Ascending aorta (tissue), 2 donors: ENCODE measurements around the gene DHCR7. TPM values are rescaled to one million over a fixed set of nuclear protein-coding genes. Genes with fewer than 3 reads are reported as not detected.
A peak's percentile ranks its signal among the peaks of the same experiment; 100 is the strongest.

ENCODE experiments used
- DNase-seq, 2 donors: peaks; one replicate each; pipeline ENCODE4 v3.0.0-alpha.2; 2019; ENCODE audit warnings: low spot score in 2 of 2
- H3K27ac ChIP-seq, 2 donors: fragments of 200-600 bp; sonication (generic); one replicate each; pipeline ENCODE4 v1.5.1; 2016 to 2017; ENCODE audit warnings: mild to moderate bottlenecking in 1 of 2
- H3K27me3 ChIP-seq: fragments of 200-600 bp; sonication (generic); one replicate; pipeline ENCODE4 v1.5.1; 2017
- H3K36me3 ChIP-seq, 2 donors: fragments of 200-600 bp; sonication (generic); one replicate each; pipeline ENCODE4 v1.5.1; 2016
- H3K4me1 ChIP-seq, 2 donors: fragments of 200-600 bp; sonication (generic); one replicate each; pipeline ENCODE4 v1.5.1; 2016 to 2017; ENCODE audit warnings: mild to moderate bottlenecking in 1 of 2
- H3K4me3 ChIP-seq, 2 donors: fragments of 200-600 bp; sonication (generic); one replicate each; pipeline ENCODE4 v1.5.1; 2016 to 2017; ENCODE audit warnings: mild to moderate bottlenecking in 1 of 2
- H3K9me3 ChIP-seq, 2 donors: fragments of 200-600 bp; sonication (generic); one replicate each; pipeline ENCODE4 v1.5.1; 2016
- CTCF ChIP-seq, 3 experiments: fragments of 200-600 bp in 2 of 3; fragments of 450-650 bp in 1 of 3; sonication (generic) in 2 of 3; IDR thresholded peaks; one replicate each; pipeline ENCODE4 v1.5.1; 2016 to 2019; ENCODE audit warnings: antibody characterized with exemption in 3 of 3, mild to moderate bottlenecking in 1 of 3, moderate library complexity in 1 of 3
- intact Hi-C: fragments of 100-400 bp; cut with DNase I; formaldehyde crosslinking; loops from one replicate; pipeline ENCODE4 v1.15.1; 2023
- total RNA-seq: library from RNA; depleted of rRNA; stranded (reverse); fragments of >200 nt; gene quantifications from one replicate; pipeline ENCODE4 v1.1.0, GENCODE V29; 2016

DHCR7 gene
- total RNA-seq, 1 donor from 2014 or later, result 66.2 TPM

GRCh38 chr11:71453037-71453917, 5.1 kb upstream of the DHCR7 start, which contains the start of gene NADSYN1:
Gene NADSYN1, plus strand, starts transcription at chr11:71453203. Its CDS starts 94 bp downstream, at chr11:71453297.
- H3K4me1 ChIP-seq, result peaks cover 3 to 23% of the 10 kb centered on the region in 2 donors

GRCh38 chr11:71452199-71453036, 4.2 kb upstream of the DHCR7 start:
- peak overlapping the region; percentile 68 to 86 for H3K4me3 ChIP-seq
- peak in 1 of 3 experiments; percentile 5 for TF ChIP-seq CTCF (IDR thresholded peaks at IDR 0.05)
- H3K4me1 ChIP-seq, result peaks cover 3 to 28% of the 10 kb centered on the region in 2 donors
- peak in 1 of 2 donors; percentile 74 for DNase-seq
- no peaks in the 10 kb centered on the region for H3K27me3 ChIP-seq
- peak overlapping the region; percentile 74 to 84 for H3K27ac ChIP-seq
- H3K36me3 ChIP-seq, result peaks cover 23 to 26% of the 10 kb centered on the region in 2 donors
- intact Hi-C loops, result loop anchor here (10.0 kb wide), 2 partner anchors 482 to 772 kb away; partner anchors contain the start of gene INPPL1
- H3K9me3 ChIP-seq, result no peaks in the 10 kb centered on the region

More at GRCh38 chr11:71453037-71453917, 5.1 kb upstream of the DHCR7 start, which contains the start of gene NADSYN1:
- no peaks in the 10 kb centered on the region for H3K27me3 ChIP-seq
- H3K4me3 ChIP-seq, result peak within 1 kb of the TSS; percentile 68 to 86
- H3K27ac ChIP-seq, result peak within 1 kb of the TSS; percentile 74 to 84
- no peak for TF ChIP-seq CTCF (IDR thresholded peaks at IDR 0.05)
- peaks cover 31 to 35% of the 10 kb centered on the region in 2 donors for H3K36me3 ChIP-seq
- no peaks in the 10 kb centered on the region for H3K9me3 ChIP-seq
- intact Hi-C loops, result loop anchor here (10.0 kb wide), 2 partner anchors 482 to 772 kb away; partner anchors contain the start of gene INPPL1
- DNase-seq, result peak; percentile 83 to 97

GRCh38 chr11:71451596-71452198, 3.5 kb upstream of the DHCR7 start:
- TF ChIP-seq CTCF (IDR thresholded peaks at IDR 0.05), result no peak
- Histone ChIP-seq H3K27me3 (no peaks in the 10 kb centered on the region), H3K36me3 (peaks cover 16 to 19% of the 10 kb centered on the region in 2 donors), H3K9me3 (no peaks in the 10 kb centered on the region), H3K27ac (peak overlapping the region; percentile 1 to 74), H3K4me1 (peaks cover 3 to 30% of the 10 kb centered on the region in 2 donors), H3K4me3 (peak overlapping the region in 1 of 2 donors; percentile 68)
- no peak for DNase-seq
- intact Hi-C loops, result loop anchor here (10.0 kb wide), 2 partner anchors 483 to 773 kb away; partner anchors contain the start of gene INPPL1

DNA sequence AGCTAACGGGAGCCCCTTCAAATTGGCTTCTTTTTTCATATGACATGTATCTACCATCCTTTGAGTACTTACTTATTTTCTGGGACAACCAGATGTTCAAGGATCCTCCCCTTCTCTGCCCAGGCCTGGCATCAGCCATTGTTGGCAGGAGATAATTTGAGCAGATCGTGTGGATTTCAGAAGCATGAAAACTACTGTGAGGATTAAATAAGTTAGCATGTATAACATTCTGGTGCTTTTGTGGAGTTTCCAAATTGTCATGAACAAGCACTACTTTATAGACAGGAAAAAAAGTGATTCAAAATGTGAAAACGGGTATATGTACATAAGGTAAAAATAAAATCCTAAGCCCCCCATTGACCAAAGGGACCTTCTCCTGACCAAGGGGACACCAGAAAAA, 2.7 kb upstream of the DHCR7 start:
- H3K9me3 ChIP-seq, result no peaks in the 10 kb centered on the region
- peaks cover 8 to 12% of the 10 kb centered on the region in 2 donors for H3K36me3 ChIP-seq
- no peak for DNase-seq
- H3K4me3 ChIP-seq, result no peak overlapping the region
- peak overlapping the region in 1 of 2 donors; percentile 74 for H3K27ac ChIP-seq
- H3K27me3 ChIP-seq, result no peaks in the 10 kb centered on the region
- intact Hi-C loops, result loop anchor here (10.0 kb wide), 2 partner anchors 484 to 774 kb away; partner anchors contain the start of gene INPPL1
- TF ChIP-seq CTCF (IDR thresholded peaks at IDR 0.05), result no peak
- H3K4me1 ChIP-seq, result peaks cover 3 to 30% of the 10 kb centered on the region in 2 donors

DNA sequence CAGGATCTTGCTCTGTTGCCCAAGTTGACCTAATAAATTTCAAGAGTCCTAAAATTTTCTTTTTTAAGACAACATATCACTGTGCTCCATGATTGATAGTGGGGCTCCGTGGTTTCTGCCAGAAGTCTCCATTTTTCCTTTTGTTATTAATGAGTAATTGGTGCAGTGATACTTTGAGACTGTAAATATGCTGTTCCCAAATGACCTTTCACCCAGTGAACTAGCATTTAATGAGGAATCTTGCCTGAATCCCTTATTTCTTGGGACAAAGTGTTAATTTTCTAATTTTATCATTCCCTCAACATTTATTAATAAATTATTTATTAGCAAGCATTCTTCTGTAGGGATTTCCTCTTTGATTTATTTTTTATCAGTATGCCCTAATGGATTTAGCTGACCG, 2.3 kb upstream of the DHCR7 start:
- peaks cover 3 to 30% of the 10 kb centered on the region in 2 donors for H3K4me1 ChIP-seq
- intact Hi-C loops, result loop anchor here (10.0 kb wide), 2 partner anchors 484 to 774 kb away; partner anchors contain the start of gene INPPL1
- H3K27ac ChIP-seq, result no peak overlapping the region
- DNase-seq, result no peak
- H3K36me3 ChIP-seq, result peaks cover 5 to 7% of the 10 kb centered on the region in 2 donors
- no peaks in the 10 kb centered on the region for H3K9me3 ChIP-seq
- H3K27me3 ChIP-seq, result no peaks in the 10 kb centered on the region
- TF ChIP-seq CTCF (IDR thresholded peaks at IDR 0.05), result no peak
- no peak overlapping the region for H3K4me3 ChIP-seq
